GM20431 (cell line): ENCODE results near the gene ARRB2.
"Not testable (repeated sequence)": the region's sequence is repeated elsewhere in the genome, so short reads cannot be mapped to it uniquely, and the experiment has no call there.

Source experiments
- in situ Hi-C: fragments of 300-500 bp; cut with MseI, MboI; formaldehyde crosslinking; loops from one replicate; pipeline ENCODE4 v1.15.0; 2020; ENCODE audit warnings: low sequenced_read_pairs; ENCODE audit not compliant: unreplicated experiment

Gene ARRB2

GRCh38 chr17:4709794-4710692 lies at the start of gene ARRB2:
Gene ARRB2, plus strand, starts transcription at chr17:4710632. Its CDS starts 90 bp downstream, at chr17:4710722.
- in situ Hi-C loops: loop anchor here (10.0 kb wide), 1 partner anchor 175 kb away; no protein-coding TSS in a partner anchor

GRCh38 chr17:4663711-4664110 lies 46.7 kb upstream of the ARRB2 start:
- in situ Hi-C loops: no loop called here

DNA sequence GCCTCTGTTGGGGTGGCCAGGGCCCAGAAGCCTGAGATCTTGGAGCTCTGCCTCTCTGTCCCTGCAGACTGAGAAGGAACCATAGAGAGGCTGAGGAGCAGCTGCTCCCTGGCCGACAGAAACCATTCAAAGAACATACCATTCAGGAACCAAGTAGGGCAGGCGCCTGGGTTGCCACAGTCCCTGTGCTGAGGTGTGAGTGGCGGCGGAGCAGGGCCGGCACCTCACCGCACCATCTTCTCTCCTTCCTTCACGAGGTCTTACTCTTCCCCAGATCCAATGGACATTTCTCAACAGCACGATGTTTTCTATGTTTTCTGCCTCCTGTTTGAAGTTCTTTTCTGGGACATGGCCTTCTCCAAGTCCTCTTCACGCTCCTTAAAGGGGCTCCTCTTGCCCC lies 46.2 kb upstream of the ARRB2 start:
- in situ Hi-C loops: no loop called here

DNA sequence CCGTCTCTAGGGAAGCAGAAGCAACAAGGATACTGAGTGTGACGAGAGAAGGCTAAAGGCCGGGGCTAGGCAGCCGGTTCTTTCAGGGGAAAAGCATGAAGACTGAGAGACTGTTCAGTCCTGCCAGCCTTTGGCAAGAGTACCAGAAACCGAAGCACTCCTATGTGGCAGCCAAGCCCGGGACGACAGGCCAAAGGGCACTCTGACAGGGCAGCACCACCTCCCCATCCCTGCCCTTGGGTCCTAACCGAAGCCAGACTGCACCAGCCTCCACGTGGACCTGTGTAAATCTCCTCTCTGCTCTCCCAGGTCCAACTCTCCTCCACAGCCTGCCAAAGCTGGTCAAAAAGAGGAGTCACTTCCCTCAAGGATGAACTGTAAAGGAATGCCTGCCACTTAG lies 45.4 kb upstream of the ARRB2 start:
- in situ Hi-C loops: no loop called here

GRCh38 chr17:4666296-4666695 lies 44.1 kb upstream of the ARRB2 start:
- in situ Hi-C loops: no loop called here

- in situ Hi-C loops: no loop called here
Measured at GRCh38 chr17:4667166-4667565, 43.3 kb upstream of the ARRB2 start.

DNA sequence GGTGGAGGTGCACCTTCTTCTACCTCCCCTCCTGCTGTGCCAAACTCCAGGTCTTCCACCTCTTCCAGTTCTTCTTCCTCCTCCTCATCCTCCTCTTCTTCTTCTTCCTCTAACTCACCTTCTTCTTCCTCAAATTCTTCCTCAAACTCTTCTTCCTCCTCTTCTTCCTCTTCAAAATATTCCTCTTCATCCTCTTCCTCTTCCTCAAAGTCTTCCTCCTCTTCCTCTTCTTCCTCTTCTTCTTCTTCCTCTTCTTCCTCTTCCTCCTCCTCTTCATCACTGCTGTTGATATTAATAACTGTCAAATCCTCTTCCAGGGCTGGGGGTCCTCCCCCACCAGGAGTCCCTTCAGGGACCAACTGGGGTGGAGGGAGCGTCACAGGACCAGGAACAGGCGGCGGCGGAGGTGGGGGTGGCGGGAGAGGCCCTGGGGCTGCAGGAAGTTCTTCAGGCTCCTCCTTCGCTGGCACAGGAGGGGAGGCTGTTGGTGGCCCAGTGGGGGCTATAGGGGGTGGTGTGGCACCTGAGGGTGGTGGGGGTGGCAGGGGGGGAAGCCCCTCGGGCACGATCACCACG lies 38.3 kb upstream of the ARRB2 start:
- in situ Hi-C loops: no loop called here

GRCh38 chr17:4672751-4673150 lies 37.7 kb upstream of the ARRB2 start:
- in situ Hi-C loops: no loop called here

GRCh38 chr17:4673169-4673568 lies 37.3 kb upstream of the ARRB2 start:
- in situ Hi-C loops: no loop called here

GRCh38 chr17:4673986-4674684 lies 36.3 kb upstream of the ARRB2 start:
- in situ Hi-C loops: no loop called here

GRCh38 chr17:4674685-4674998 lies 35.8 kb upstream of the ARRB2 start:
- in situ Hi-C loops: no loop called here

- in situ Hi-C loops: no loop called here
Measured at GRCh38 chr17:4675791-4676190, 34.6 kb upstream of the ARRB2 start.

- in situ Hi-C loops: no loop called here
Measured at GRCh38 chr17:4676791-4677190, 33.6 kb upstream of the ARRB2 start.

GRCh38 chr17:4678448-4679026 lies 31.9 kb upstream of the ARRB2 start:
- in situ Hi-C loops: no loop called here

GRCh38 chr17:4679658-4680057 lies 30.8 kb upstream of the ARRB2 start:
- in situ Hi-C loops: no loop called here

- in situ Hi-C loops: not testable (repeated sequence)
Measured at GRCh38 chr17:4683739-4684138, 26.7 kb upstream of the ARRB2 start.

GRCh38 chr17:4689872-4690271 lies 20.6 kb upstream of the ARRB2 start:
- in situ Hi-C loops: not testable (repeated sequence)

DNA sequence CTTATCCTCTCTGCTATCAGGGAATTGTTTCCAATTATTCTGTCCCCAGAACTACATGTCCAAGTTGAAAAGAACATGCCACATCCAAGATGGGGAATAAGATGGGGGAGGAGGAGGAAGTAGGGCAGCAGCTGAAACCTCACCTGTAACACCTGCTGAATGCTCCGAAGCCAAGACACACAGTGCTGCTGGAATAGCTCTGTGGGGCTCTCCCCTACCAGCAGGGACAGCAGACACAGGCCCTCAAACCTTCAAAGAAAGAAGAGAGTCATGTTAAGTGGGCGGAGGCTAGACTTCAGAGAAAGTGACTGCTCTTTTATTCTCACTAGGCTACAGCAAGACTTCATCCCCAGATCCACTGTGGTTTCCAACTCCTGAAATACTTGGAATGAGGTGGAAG lies 19.7 kb upstream of the ARRB2 start:
- in situ Hi-C loops: no loop called here

DNA sequence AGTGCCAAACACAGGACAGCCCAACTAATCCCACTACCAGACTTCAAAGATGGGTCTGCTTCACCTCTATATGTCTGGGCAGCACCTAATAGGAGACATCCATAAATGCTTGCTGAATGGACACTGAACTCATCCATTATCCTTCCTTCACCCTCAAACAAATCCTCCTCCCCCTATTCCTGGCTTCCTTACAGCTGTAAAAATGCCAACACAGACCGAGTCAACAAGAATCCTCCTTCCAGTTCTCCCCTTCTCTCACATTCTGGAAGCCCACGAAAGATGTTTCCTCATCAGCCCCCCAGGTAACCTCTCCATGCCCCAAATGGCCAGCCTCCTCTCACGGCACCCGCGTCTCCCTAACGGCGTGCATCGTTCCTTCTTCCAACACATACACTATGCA lies 18.7 kb upstream of the ARRB2 start:
- in situ Hi-C loops: no loop called here

DNA sequence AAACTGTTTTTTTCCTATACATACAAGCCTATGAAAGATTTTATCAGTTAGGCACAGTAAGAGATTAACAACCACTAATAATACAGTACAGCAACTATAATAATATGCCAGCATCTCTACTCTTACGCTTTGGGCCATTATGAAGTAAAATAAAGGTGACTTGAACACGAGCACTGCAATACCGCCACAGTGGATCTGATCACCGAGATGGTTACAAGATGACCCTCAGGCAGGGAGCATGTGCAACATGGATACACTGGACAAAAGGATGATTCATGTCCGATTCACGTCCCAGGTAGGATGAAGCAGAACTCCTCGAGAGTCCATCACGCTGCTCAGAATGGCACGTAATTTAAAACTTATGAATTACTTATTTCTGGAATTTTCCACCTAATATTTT lies 17.0 kb upstream of the ARRB2 start:
- in situ Hi-C loops: no loop called here

- in situ Hi-C loops: no loop called here
Measured at GRCh38 chr17:4696437-4696805, 14.0 kb upstream of the ARRB2 start.
